ENCODE measurements around the gene IGF1.

DNA sequence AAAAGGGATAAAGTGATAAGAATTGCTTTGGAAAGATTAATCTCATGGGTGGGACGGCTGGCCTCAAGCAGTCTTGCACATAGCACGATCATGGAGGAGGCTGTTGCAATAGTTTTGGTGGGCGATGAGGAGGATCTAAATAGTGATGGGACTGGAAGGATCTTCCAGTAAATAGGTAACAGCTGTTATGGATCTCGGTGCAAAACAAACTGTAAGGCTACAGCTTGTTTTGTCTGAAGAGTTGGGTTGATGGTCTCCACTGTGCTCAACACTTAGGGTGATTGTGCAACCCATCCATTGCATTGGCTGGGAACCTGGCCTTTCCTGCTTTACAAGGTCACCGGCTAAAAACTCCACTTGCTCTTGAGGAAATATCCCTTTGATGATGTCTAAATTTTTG lies 21.0 kb downstream of the IGF1 start:
- no peak for TF ChIP-seq POLR2A (IDR thresholded peaks at IDR 0.05)
- TF ChIP-seq, protein P1, sequence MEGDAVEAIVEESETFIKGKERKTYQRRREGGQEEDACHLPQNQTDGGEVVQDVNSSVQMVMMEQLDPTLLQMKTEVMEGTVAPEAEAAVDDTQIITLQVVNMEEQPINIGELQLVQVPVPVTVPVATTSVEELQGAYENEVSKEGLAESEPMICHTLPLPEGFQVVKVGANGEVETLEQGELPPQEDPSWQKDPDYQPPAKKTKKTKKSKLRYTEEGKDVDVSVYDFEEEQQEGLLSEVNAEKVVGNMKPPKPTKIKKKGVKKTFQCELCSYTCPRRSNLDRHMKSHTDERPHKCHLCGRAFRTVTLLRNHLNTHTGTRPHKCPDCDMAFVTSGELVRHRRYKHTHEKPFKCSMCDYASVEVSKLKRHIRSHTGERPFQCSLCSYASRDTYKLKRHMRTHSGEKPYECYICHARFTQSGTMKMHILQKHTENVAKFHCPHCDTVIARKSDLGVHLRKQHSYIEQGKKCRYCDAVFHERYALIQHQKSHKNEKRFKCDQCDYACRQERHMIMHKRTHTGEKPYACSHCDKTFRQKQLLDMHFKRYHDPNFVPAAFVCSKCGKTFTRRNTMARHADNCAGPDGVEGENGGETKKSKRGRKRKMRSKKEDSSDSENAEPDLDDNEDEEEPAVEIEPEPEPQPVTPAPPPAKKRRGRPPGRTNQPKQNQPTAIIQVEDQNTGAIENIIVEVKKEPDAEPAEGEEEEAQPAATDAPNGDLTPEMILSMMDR (IDR thresholded peaks at IDR 0.05), result no peak
- no peak for TF ChIP-seq POLR2AphosphoS5 (IDR thresholded peaks at IDR 0.05)
- no peak for TF ChIP-seq EP300 (IDR thresholded peaks at IDR 0.05)

Data from upper lobe of left lung (tissue), 4 donors.